IMR-90 (cell line): ENCODE data around the gene CAPSL. TPM values are rescaled to one million over a fixed set of nuclear protein-coding genes. Genes with fewer than 3 reads are reported as not detected.
A peak's percentile ranks its signal among the peaks of the same experiment; 100 is the strongest.

Source experiments
- ATAC-seq: fragments of 200-7000 bp; cut with Tn5 transposase; 2 replicates; pipeline ENCODE4 v1.9.1; 2020; ENCODE audit warnings: low read depth, mild to moderate bottlenecking, moderate library complexity
- BruUV-seq: library from RNA; stranded (reverse); fragments of 400-500 nt; replicated peaks from 2 replicates; lab custom pipeline; 2021; lab: Mats Ljungman, UMichigan
- CTCF ChIA-PET: fragments of 300-600 bp; formaldehyde crosslinking; extraction: SDS; loops from one replicate; lab custom pipeline; 2021; ENCODE audit warnings: antibody characterized with exemption; lab: Yijun Ruan, JAX
- POLR2A ChIA-PET: fragments of 300-600 bp; sonication (Branson Sonifier 250); formaldehyde crosslinking; loops from one replicate; lab custom pipeline; 2022; ENCODE audit warnings: antibody characterized with exemption; ENCODE audit not compliant: unreplicated experiment; lab: Charles Lee
- DNase-seq: peaks from one replicate; pipeline ENCODE4 v3.0.0; 2013
- H2AFZ ChIP-seq: replicated peaks from 2 replicates; pipeline ENCODE3; 2013; ENCODE audit warnings: low read length, mild to moderate bottlenecking; ENCODE audit not compliant: poor library complexity
- H2AK5ac ChIP-seq: 2 replicates; pipeline ENCODE4 v1.6.1; 2013; ENCODE audit warnings: low read depth, low read length, inconsistent platforms
- H2AK9ac ChIP-seq: replicated peaks from 2 replicates; pipeline ENCODE3; 2013; ENCODE audit warnings: mild to moderate bottlenecking, low read depth, low read length, moderate library complexity; ENCODE audit not compliant: poor library complexity
- H2BK120ac ChIP-seq: 2 replicates; pipeline ENCODE4 v1.6.1; 2013; ENCODE audit warnings: low read depth, low read length, inconsistent platforms
- H2BK15ac ChIP-seq: 3 replicates; pipeline ENCODE4 v1.6.1; 2013; ENCODE audit warnings: low read depth, low read length, inconsistent platforms
- H2BK20ac ChIP-seq: 2 replicates; pipeline ENCODE4 v1.6.1; 2013; ENCODE audit warnings: low read depth, mild to moderate bottlenecking, inconsistent platforms, low read length, moderate library complexity
- H2BK5ac ChIP-seq: 2 replicates; pipeline ENCODE4 v1.6.1; 2013; ENCODE audit warnings: mild to moderate bottlenecking, low read depth, low read length, inconsistent platforms; ENCODE audit not compliant: poor library complexity, severe bottlenecking
- H3K14ac ChIP-seq: replicated peaks from 2 replicates; pipeline ENCODE4 v1.6.1; 2013; ENCODE audit warnings: low read depth, low read length, inconsistent platforms
- H3K18ac ChIP-seq: 2 replicates; pipeline ENCODE4 v1.6.1; 2013; ENCODE audit warnings: low read depth, low read length, control low read depth
- H3K23ac ChIP-seq: 2 replicates; pipeline ENCODE4 v1.6.1; 2013; ENCODE audit warnings: low read depth, low read length, inconsistent platforms
- H3K27ac ChIP-seq: 2 replicates; pipeline ENCODE4 v1.5.1; 2013; ENCODE audit warnings: mild to moderate bottlenecking, control low read depth, low read length; ENCODE audit not compliant: insufficient read depth
- H3K27me3 ChIP-seq: 2 replicates; pipeline ENCODE4 v1.6.1; 2013; ENCODE audit warnings: low read length; ENCODE audit not compliant: control insufficient read depth, insufficient read depth
- H3K36me3 ChIP-seq: 2 replicates; pipeline ENCODE4 v1.6.1; 2013; ENCODE audit warnings: low read length, mixed read lengths; ENCODE audit not compliant: control insufficient read depth, insufficient read depth
- H3K4ac ChIP-seq: 2 replicates; pipeline ENCODE4 v1.6.1; 2013; ENCODE audit warnings: low read depth, low read length, inconsistent platforms
- H3K4me1 ChIP-seq: 2 replicates; pipeline ENCODE4 v1.6.1; 2013; ENCODE audit warnings: low read length, mixed read lengths; ENCODE audit not compliant: control insufficient read depth, insufficient read depth
- H3K4me2 ChIP-seq: 2 replicates; pipeline ENCODE4 v1.6.1; 2013; ENCODE audit warnings: low read depth, mild to moderate bottlenecking, control low read depth, low read length, moderate library complexity
- H3K4me3 ChIP-seq: 2 replicates; pipeline ENCODE4 v1.5.1; 2013; ENCODE audit warnings: low read depth, mild to moderate bottlenecking, control low read depth, low read length, moderate library complexity; ENCODE audit not compliant: insufficient read depth
- H3K56ac ChIP-seq: 2 replicates; pipeline ENCODE4 v1.6.1; 2013; ENCODE audit warnings: low read length, inconsistent platforms; ENCODE audit not compliant: insufficient read depth; ENCODE audit errors: extremely low read depth
- H3K79me1 ChIP-seq, 2 experiments: 2 replicates each; pipeline ENCODE4 v1.6.1; 2013; ENCODE audit warnings: low read length in 2 of 2, inconsistent platforms in 1 of 2, low read depth in 1 of 2
- H3K9ac ChIP-seq: 2 replicates; pipeline ENCODE4 v1.6.1; 2013; ENCODE audit warnings: low read depth, low read length, control low read depth
- H3K9me1 ChIP-seq: 2 replicates; pipeline ENCODE4 v1.6.1; 2013; ENCODE audit warnings: low read length, inconsistent platforms; ENCODE audit not compliant: insufficient read depth
- H3K9me3 ChIP-seq: 2 replicates; pipeline ENCODE4 v1.6.1; 2013; ENCODE audit warnings: low read length; ENCODE audit not compliant: control insufficient read depth, insufficient read depth
- H4K20me1 ChIP-seq: 2 replicates; pipeline ENCODE4 v1.6.1; 2013; ENCODE audit warnings: low read length, inconsistent platforms; ENCODE audit not compliant: insufficient read depth
- H4K5ac ChIP-seq: 2 replicates; pipeline ENCODE4 v1.6.1; 2013; ENCODE audit warnings: mild to moderate bottlenecking, low read depth, low read length, control low read depth
- H4K8ac ChIP-seq, 2 experiments: 2 replicates each; pipeline ENCODE4 v1.6.1; 2013; ENCODE audit warnings: low read depth in 2 of 2, low read length in 2 of 2, control low read depth in 1 of 2, inconsistent platforms in 1 of 2
- H4K91ac ChIP-seq: 2 replicates; pipeline ENCODE4 v1.6.1; 2013; ENCODE audit warnings: low read depth, low read length, inconsistent platforms; ENCODE audit not compliant: insufficient read depth
- BHLHE40 ChIP-seq: fragments of 150-350 bp; IDR thresholded peaks from 2 replicates; pipeline ENCODE4 v1.6.1; 2016; ENCODE audit warnings: mild to moderate bottlenecking, low read depth, low read length
- CEBPB ChIP-seq: IDR thresholded peaks from 2 replicates; pipeline ENCODE4 v1.6.1; 2012; ENCODE audit warnings: low read depth, low read length, improper control_type of control experiment
- CHD1 ChIP-seq: IDR thresholded peaks from 2 replicates; pipeline ENCODE4 v1.6.1; 2012; ENCODE audit warnings: low read depth, low read length, improper control_type of control experiment
- ELK1 ChIP-seq: fragments of 150-350 bp; IDR thresholded peaks from 2 replicates; pipeline ENCODE4 v1.6.1; 2016; ENCODE audit warnings: low read depth, mild to moderate bottlenecking, low read length, moderate library complexity, borderline replicate concordance
- FOS ChIP-seq: fragments of 150-350 bp; IDR thresholded peaks from 2 replicates; pipeline ENCODE4 v1.6.1; 2016; ENCODE audit warnings: low read depth, low read length
- MAFK ChIP-seq: IDR thresholded peaks from 2 replicates; pipeline ENCODE4 v1.6.1; 2012; ENCODE audit warnings: low read depth, low read length, improper control_type of control experiment
- MAZ ChIP-seq: IDR thresholded peaks from 2 replicates; pipeline ENCODE4 v1.6.1; 2012; ENCODE audit warnings: low read depth, mild to moderate bottlenecking, low read length, improper control_type of control experiment, moderate library complexity, borderline replicate concordance
- MXI1 ChIP-seq: IDR thresholded peaks from 2 replicates; pipeline ENCODE4 v1.6.1; 2012; ENCODE audit warnings: low read depth, mild to moderate bottlenecking, low read length, moderate library complexity, borderline replicate concordance
- NFE2L2 ChIP-seq: fragments of 150-350 bp; IDR thresholded peaks from 2 replicates; pipeline ENCODE4 v1.6.1; 2016; ENCODE audit warnings: low read depth, mild to moderate bottlenecking, low read length
- RAD21 ChIP-seq: IDR thresholded peaks from 2 replicates; pipeline ENCODE4 v1.6.1; 2012; ENCODE audit warnings: low read length, improper control_type of control experiment
- RCOR1 ChIP-seq: IDR thresholded peaks from 2 replicates; pipeline ENCODE4 v1.6.1; 2012; ENCODE audit warnings: mild to moderate bottlenecking, low read length, improper control_type of control experiment; ENCODE audit not compliant: insufficient replicate concordance
- USF2 ChIP-seq: fragments of 150-350 bp; IDR thresholded peaks from 2 replicates; pipeline ENCODE4 v1.6.1; 2017; ENCODE audit warnings: mild to moderate bottlenecking, antibody characterized with exemption, low read length, low read depth
- WGBS, 2 experiments: methylation state at CpG; one replicate each; pipeline versions ENCODE4 v1.1.5 to v1.1.7; 2013; ENCODE audit warnings: missing lambda C conversion rate in 2 of 2; ENCODE audit not compliant: insufficient read length in 1 of 2; ENCODE audit errors: extremely low coverage in 2 of 2; 5-methylcytosine and 5-hydroxymethylcytosine counted together
- dilution Hi-C: fragments of 300-500 bp; cut with HindIII; formaldehyde crosslinking; loops from one replicate; pipeline ENCODE4 v1.14.3; 2018; ENCODE audit warnings: low sequenced_read_pairs; ENCODE audit not compliant: unreplicated experiment
- in situ Hi-C: fragments of 300-500 bp; cut with MboI; formaldehyde crosslinking; loops from 3 replicates; pipeline ENCODE4 v1.14.3; 2019; ENCODE audit warnings: low sequenced_read_pairs, inconsistent platforms, mixed read lengths
- intact Hi-C: fragments of 100-400 bp; cut with micrococcal nuclease; formaldehyde crosslinking; loops from 2 replicates; pipeline ENCODE4 v1.10.0; 2022
- polyA plus RNA-seq, 3 experiments: library from polyadenylated mRNA; depleted of rRNA; stranded (reverse); fragments of >200 nt; gene quantifications; 2 replicates each; pipeline ENCODE4 v1.2.3, GENCODE V29; 2012; ENCODE audit warnings: low replicate concordance in 1 of 3
- total RNA-seq: library from RNA; depleted of rRNA; stranded (reverse); fragments of >200 nt; gene quantifications from 2 replicates; pipeline ENCODE4 v1.2.3, GENCODE V29; 2012

CAPSL gene
- total and polyA plus RNA-seq, 2 of the 4 experiments (the other 2 are of a cell fraction), result 0.09 TPM; not detected in 1

GRCh38 chr5:35855187-35855586 is 83.2 kb downstream of the CAPSL start:
- intact Hi-C loops (loop anchor here (5.0 kb wide), 1 partner anchor 203 kb away; no protein-coding TSS in a partner anchor), in situ Hi-C loops (no loop called here), dilution Hi-C loops (no loop called here)
- no peaks in the 10 kb centered on the region for H3K36me3 ChIP-seq
- H2BK120ac ChIP-seq, result 0 out of 2 replicates have a peak overlapping the region, but pooled peaks have one; percentile 17
- no peak overlapping the region for H3K4me2 ChIP-seq
- H3K4me1 ChIP-seq, result peaks cover 7% of the 10 kb centered on the region
- no peak overlapping the region for H3K14ac ChIP-seq
- ATAC-seq, result no peak
- H3K79me1 ChIP-seq, result peaks cover 0 to 12% of the 10 kb centered on the region in 2 experiments; a peak in 3 of 4 replicates
- H3K56ac ChIP-seq, result no peak overlapping the region
- no peak overlapping the region for H4K8ac ChIP-seq
- H2BK20ac ChIP-seq, result no peak overlapping the region
- H3K27me3 ChIP-seq, result no peaks in the 10 kb centered on the region
- H3K4ac ChIP-seq, result no peak overlapping the region
- CTCF ChIA-PET, result no interaction called here
- no peak overlapping the region for H4K5ac ChIP-seq
- no peak overlapping the region for H2BK5ac ChIP-seq
- H3K4me3 ChIP-seq, result no peak overlapping the region
- no CpG with 5 or more reads among the region's 1 CpG for WGBS, 2 experiments
- H2BK15ac ChIP-seq, result no peak overlapping the region; the same call in 2 of the 3 replicates
- no peak overlapping the region for H2AK9ac ChIP-seq
- H4K20me1 ChIP-seq, result no peaks in the 10 kb centered on the region
- BruUV-seq, result no TSS peak
- no peak overlapping the region for H3K23ac ChIP-seq
- H3K9me3 ChIP-seq, result no peaks in the 10 kb centered on the region
- H3K18ac ChIP-seq, result no peak overlapping the region
- POLR2A ChIA-PET, result no interaction called here
- TF ChIP-seq BHLHE40 (no peak), ELK1 (no peak), FOS (no peak), MAZ (no peak), MXI1 (no peak), RAD21 (no peak), RCOR1 (no peak), USF2 (no peak), MAFK (no peak), CEBPB (no peak), NFE2L2 (no peak), CHD1 (no peak)
- no peak overlapping the region for H3K27ac ChIP-seq
- no peak overlapping the region for H4K91ac ChIP-seq
- no peak overlapping the region for H2AK5ac ChIP-seq
- DNase-seq, result no peak
- no peak overlapping the region for H3K9ac ChIP-seq
- no peak overlapping the region for H2AFZ ChIP-seq
- peaks cover 3% of the 10 kb centered on the region; the same call in 1 of the 2 replicates for H3K9me1 ChIP-seq
